ENCODE measurements around the gene SPATA25. TPM values are rescaled to one million over a fixed set of nuclear protein-coding genes. Genes with fewer than 3 reads are reported as not detected.

SPATA25 gene
- total RNA-seq, 1 experiment from 2014 or later = 1.8 TPM

DNA sequence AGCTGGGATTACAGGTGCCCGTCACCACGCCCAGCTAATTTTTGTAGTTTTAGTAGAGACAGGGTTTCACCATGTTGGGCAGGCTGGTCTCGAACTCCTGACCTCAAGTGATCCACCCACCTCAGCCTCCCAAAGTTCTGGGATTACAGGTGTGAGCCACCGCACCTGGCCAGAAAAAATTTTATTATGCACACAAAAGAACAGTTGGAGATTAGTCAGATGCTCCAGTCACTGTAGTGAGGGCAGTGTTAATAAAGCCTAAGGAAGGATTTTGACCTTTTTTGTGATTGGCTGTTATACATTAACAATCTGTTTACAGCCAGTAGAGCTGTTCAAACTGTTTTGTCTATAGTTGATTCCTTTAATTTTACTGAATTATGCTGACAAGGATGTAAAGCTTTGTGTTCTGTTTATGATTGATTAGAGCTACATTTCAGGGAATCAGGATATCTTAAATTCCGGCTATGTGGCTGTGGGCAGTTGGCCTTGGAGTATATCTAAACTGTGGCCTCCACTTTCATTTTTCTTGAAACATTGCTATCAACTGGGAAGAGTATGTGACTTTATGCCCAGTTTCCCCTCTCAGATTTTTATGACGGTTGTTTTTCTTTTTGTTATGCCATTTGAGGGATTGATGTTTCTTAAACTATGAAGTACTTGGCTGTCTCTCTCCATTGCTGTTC is 20.1 kb downstream of the SPATA25 start:
- Histone ChIP-seq H3K4me3 (ENCODE audit: low read depth in 2 of 2, low read length in 2 of 2) (no peak overlapping the region), H3K27ac (ENCODE audit: low read length) (peak overlapping the region; percentile 27; the same call in 1 of the 2 replicates), H3K4me1 (ENCODE audit: control insufficient read depth, insufficient read depth, low read length) (peaks cover 7% of the 10 kb centered on the region; the same call in 1 of the 2 replicates), H3K27me3 (ENCODE audit: control insufficient read depth, insufficient read depth, low read length) (no peaks in the 10 kb centered on the region), H3K9me3 (ENCODE audit: control insufficient read depth, insufficient read depth, low read depth, low read length) (no peaks in the 10 kb centered on the region), H3K36me3 (ENCODE audit: control insufficient read depth, insufficient read depth, low read length) (no peaks in the 10 kb centered on the region)
- no TSS peak for BruUV-seq (replicated peaks)
- DNase-seq (ENCODE audit: low read depth, low spot score) (no peak), ATAC-seq (peak; percentile 64)
- ChIA-PET CTCF (no interaction called here), POLR2A (no interaction called here)
- in situ Hi-C loops (cut with HindIII; ENCODE audit: low pct_unique_long_range_greater_than_20kb, low sequenced_read_pairs) (no loop called here), intact Hi-C loops (cut with micrococcal nuclease; ENCODE audit: unreplicated experiment) (no loop called here)
- TF ChIP-seq TCF7L2 (IDR thresholded peaks at IDR 0.05; ENCODE audit: low read depth, low read length) = no peak
- TF ChIP-seq CTCF (IDR thresholded peaks at IDR 0.05) = no peak
- TF ChIP-seq REST (IDR thresholded peaks at IDR 0.05; ENCODE audit: insufficient read depth in 1 of 2, low read depth in 2 of 2, low read length in 1 of 2) = no peak
- TF ChIP-seq SIN3A (IDR thresholded peaks at IDR 0.05; ENCODE audit: borderline replicate concordance, insufficient read depth, low read depth, low read length) = no peak

- CTCF ChIA-PET = no interaction called here
- in situ Hi-C loops (cut with HindIII; ENCODE audit: low pct_unique_long_range_greater_than_20kb, low sequenced_read_pairs) (no loop called here), intact Hi-C loops (cut with micrococcal nuclease; ENCODE audit: unreplicated experiment) (no loop called here)
- POLR2A ChIA-PET = no interaction called here
- BruUV-seq (replicated peaks) = no TSS peak
- Histone ChIP-seq H3K36me3 (ENCODE audit: control insufficient read depth, insufficient read depth, low read length) (no peaks in the 10 kb centered on the region), H3K4me3 (ENCODE audit: low read depth in 2 of 2, low read length in 2 of 2) (no peak overlapping the region), H3K4me1 (ENCODE audit: control insufficient read depth, insufficient read depth, low read length) (peaks cover 7% of the 10 kb centered on the region; the same call in 1 of the 2 replicates), H3K27me3 (ENCODE audit: control insufficient read depth, insufficient read depth, low read length) (no peaks in the 10 kb centered on the region), H3K27ac (ENCODE audit: low read length) (no peak overlapping the region), H3K9me3 (ENCODE audit: control insufficient read depth, insufficient read depth, low read depth, low read length) (no peaks in the 10 kb centered on the region)
- ATAC-seq (no peak), DNase-seq (ENCODE audit: low read depth, low spot score) (no peak)
- TF ChIP-seq REST (IDR thresholded peaks at IDR 0.05; ENCODE audit: insufficient read depth in 1 of 2, low read depth in 2 of 2, low read length in 1 of 2) = no peak
- no peak for TF ChIP-seq SIN3A (IDR thresholded peaks at IDR 0.05; ENCODE audit: borderline replicate concordance, insufficient read depth, low read depth, low read length)
- no peak for TF ChIP-seq CTCF (IDR thresholded peaks at IDR 0.05)
- TF ChIP-seq TCF7L2 (IDR thresholded peaks at IDR 0.05; ENCODE audit: low read depth, low read length) = no peak
- TF ChIP-seq POLR2AphosphoS5 (IDR thresholded peaks at IDR 0.05; ENCODE audit: low read depth, low read length) = no peak
Observed at GRCh38 chr20:45866454-45866853, 21.0 kb downstream of the SPATA25 start.
